A673 (cell line): Measurements from ENCODE around the gene MT1G. TPM values are rescaled to one million over a fixed set of nuclear protein-coding genes. Genes with fewer than 3 reads are reported as not detected.

Experiments
- BruUV-seq: library from RNA; stranded (reverse); fragments of 400-500 nt; replicated peaks from 2 replicates; lab custom pipeline; 2021; lab: Mats Ljungman, UMichigan
- CTCF ChIA-PET: fragments of 300-600 bp; sonication (Branson Sonifier 250); formaldehyde crosslinking; loops from one replicate; lab custom pipeline; 2022; ENCODE audit warnings: antibody characterized with exemption; lab: Charles Lee
- POLR2A ChIA-PET: fragments of 300-600 bp; sonication (Branson Sonifier 250); formaldehyde crosslinking; loops from one replicate; lab custom pipeline; 2022; ENCODE audit warnings: antibody characterized with exemption; ENCODE audit not compliant: low non-redundant PET; lab: Charles Lee
- DNase-seq: peaks from one replicate; pipeline ENCODE4 v3.0.0-alpha.2; 2015; ENCODE audit warnings: low spot score
- H3K27ac ChIP-seq: fragments of 200-600 bp; sonication (generic); 2 replicates; pipeline ENCODE4 v1.5.1; 2016; ENCODE audit warnings: mixed run types, low read depth, mild to moderate bottlenecking, mixed read lengths, antibody characterized with exemption, low read length; ENCODE audit not compliant: poor library complexity, severe bottlenecking
- H3K27me3 ChIP-seq: fragments of 200-600 bp; sonication (generic); replicated peaks from 2 replicates; pipeline ENCODE4 v1.6.1; 2017; ENCODE audit warnings: mixed run types, low read depth, mild to moderate bottlenecking, mixed read lengths, antibody characterized with exemption, low read length; ENCODE audit not compliant: insufficient read depth, poor library complexity
- H3K36me3 ChIP-seq: fragments of 200-600 bp; sonication (generic); 2 replicates; pipeline ENCODE4 v1.6.1; 2016; ENCODE audit warnings: mixed run types, mild to moderate bottlenecking, mixed read lengths, antibody characterized with exemption, low read length; ENCODE audit not compliant: insufficient read depth, poor library complexity, severe bottlenecking
- H3K4me1 ChIP-seq: fragments of 200-600 bp; sonication (generic); 2 replicates; pipeline ENCODE4 v1.6.1; 2017; ENCODE audit warnings: mixed run types, mild to moderate bottlenecking, mixed read lengths, antibody characterized with exemption, low read length; ENCODE audit not compliant: insufficient read depth, poor library complexity, severe bottlenecking
- H3K4me3 ChIP-seq: fragments of 200-600 bp; sonication (generic); 2 replicates; pipeline ENCODE4 v1.5.1; 2016; ENCODE audit warnings: low read depth, mixed run types, mild to moderate bottlenecking, mixed read lengths, low read length; ENCODE audit not compliant: poor library complexity, severe bottlenecking
- H3K9me3 ChIP-seq: fragments of 200-600 bp; sonication (generic); 2 replicates; pipeline ENCODE4 v1.6.1; 2016; ENCODE audit warnings: mixed run types, low read depth, mild to moderate bottlenecking, mixed read lengths, antibody characterized with exemption, low read length; ENCODE audit not compliant: poor library complexity, severe bottlenecking
- CTCF ChIP-seq: fragments of 300-800, 200-600 bp; sonication (generic); conservative IDR thresholded peaks from 2 replicates; pipeline ENCODE4 v1.5.1; 2017; ENCODE audit warnings: low read depth, mild to moderate bottlenecking, antibody characterized with exemption, low read length, moderate library complexity, mixed read lengths
- EZH2 ChIP-seq: fragments of 200-600 bp; sonication (generic); IDR thresholded peaks from 2 replicates; pipeline ENCODE4 v1.6.1; 2017; ENCODE audit warnings: borderline replicate concordance, low read depth, mild to moderate bottlenecking, mixed read lengths, antibody characterized with exemption, low read length; ENCODE audit not compliant: poor library complexity, severe bottlenecking
- intact Hi-C: fragments of 100-400 bp; cut with micrococcal nuclease; formaldehyde crosslinking; loops from one replicate; pipeline ENCODE4 v1.10.0; 2022; ENCODE audit not compliant: unreplicated experiment
- total RNA-seq: library from RNA; stranded (reverse); gene quantifications from 2 replicates; pipeline ENCODE4 v1.2.3, GENCODE V29; 2021

The MT1G gene
- total RNA-seq, 1 experiment from 2014 or later, result 48.8 TPM

- H3K4me3 ChIP-seq, result peak within 1 kb of the TSS; percentile 66
- H3K27ac ChIP-seq, result peak within 1 kb of the TSS; percentile 53
- no peaks in the 10 kb centered on the region for H3K4me1 ChIP-seq
- no peak for TF ChIP-seq CTCF
- no peak for TF ChIP-seq EZH2
- H3K9me3 ChIP-seq, result no peaks in the 10 kb centered on the region
- POLR2A ChIA-PET, result no interaction called here
- no peaks in the 10 kb centered on the region for H3K36me3 ChIP-seq
- intact Hi-C loops, result no loop called here
- DNase-seq, result peak; percentile 78
- CTCF ChIA-PET, result interaction anchor here (0.6 to 0.8 kb wide), 3 partner anchors 44 to 456 kb away, joined by 3 to 5 read pairs (median 4); no protein-coding TSS in a partner anchor
- peaks cover 6% of the 10 kb centered on the region for H3K27me3 ChIP-seq
- no TSS peak for BruUV-seq
Observed at GRCh38 chr16:56657555-56658326, 10.1 kb downstream of the MT1G start, which contains the start of gene MT1F. MT1F (plus strand) TSS chr16:56657959; CDS start chr16:56658059, 100 bp downstream.

GRCh38 chr16:56653218-56653617 is 14.6 kb downstream of the MT1G start:
- intact Hi-C loops, result no loop called here
- no peak for TF ChIP-seq EZH2
- no peak for TF ChIP-seq CTCF
- DNase-seq, result no peak
- peaks cover 2% of the 10 kb centered on the region for H3K27me3 ChIP-seq
- H3K4me3 ChIP-seq, result no peak overlapping the region
- BruUV-seq, result no TSS peak
- CTCF ChIA-PET, result interaction anchor here (0.7 kb wide), 1 partner anchor 36 kb away, joined by 8 read pairs; no protein-coding TSS in a partner anchor
- H3K9me3 ChIP-seq, result no peaks in the 10 kb centered on the region
- H3K36me3 ChIP-seq, result no peaks in the 10 kb centered on the region
- POLR2A ChIA-PET, result no interaction called here
- H3K4me1 ChIP-seq, result no peaks in the 10 kb centered on the region
- H3K27ac ChIP-seq, result no peak overlapping the region

- H3K9me3 ChIP-seq, result no peaks in the 10 kb centered on the region
- no peak for TF ChIP-seq CTCF
- no peak for TF ChIP-seq EZH2
- no TSS peak for BruUV-seq
- intact Hi-C loops, result no loop called here
- no peaks in the 10 kb centered on the region for H3K4me1 ChIP-seq
- H3K27me3 ChIP-seq, result peaks cover 3% of the 10 kb centered on the region
- no peak for DNase-seq
- no peak overlapping the region for H3K4me3 ChIP-seq
- H3K27ac ChIP-seq, result no peak overlapping the region
- ChIA-PET POLR2A (no interaction called here), CTCF (interaction anchor here (0.7 kb wide), 1 partner anchor 37 kb away, joined by 8 read pairs; no protein-coding TSS in a partner anchor)
- H3K36me3 ChIP-seq, result no peaks in the 10 kb centered on the region
Observed at GRCh38 chr16:56652600-56652999, 15.3 kb downstream of the MT1G start.
